ENCODE data around the gene PCDHGA9. TPM values are rescaled to one million over a fixed set of nuclear protein-coding genes. Genes with fewer than 3 reads are reported as not detected.
A peak's percentile ranks its signal among the peaks of the same experiment; 100 is the strongest.

The PCDHGA9 gene
- total RNA-seq: 1 to 10 TPM; 2.6 to 6.7 (median 3.2) TPM
- long read RNA-seq, donor 1: 0 reads
- long read RNA-seq, donor 2: 0 reads

DNA sequence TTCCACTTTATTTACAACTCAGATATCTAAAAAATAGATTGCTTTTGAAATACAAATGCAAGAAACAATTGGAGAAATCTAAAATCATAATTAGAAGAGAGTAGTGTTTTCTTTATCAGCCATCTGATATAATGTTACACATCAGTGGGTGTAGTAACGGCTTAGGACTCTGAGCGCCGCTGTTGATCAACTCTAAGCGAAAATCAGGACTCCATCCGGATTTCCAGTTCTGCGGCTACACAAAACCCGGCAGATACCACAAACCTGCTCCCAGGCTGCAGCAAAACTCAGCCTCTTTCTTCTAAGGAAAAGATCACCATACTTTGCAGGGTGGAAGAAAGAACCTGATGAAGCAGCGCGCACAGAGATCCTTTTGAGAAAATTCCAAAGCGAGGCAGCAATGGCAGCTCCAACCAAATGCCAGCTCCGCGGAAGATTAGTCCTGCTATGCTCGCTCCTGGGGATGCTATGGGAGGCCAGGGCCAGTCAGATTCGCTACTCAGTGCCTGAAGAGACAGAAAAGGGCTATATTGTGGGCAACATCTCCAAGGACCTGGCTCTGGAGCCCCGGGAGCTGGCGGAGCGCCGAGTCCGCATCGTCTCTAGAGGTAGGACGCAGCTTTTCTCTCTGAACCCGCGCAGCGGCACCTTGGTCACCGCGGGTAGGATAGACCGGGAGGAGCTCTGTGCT, at the start of gene PCDHGA9:
Gene PCDHGA9 (plus strand): TSS at position 226 of the 691 bp plus-strand sequence. CDS start 175 bp downstream, at position 401.
- Histone ChIP-seq H3K36me3 (ENCODE audit: low read depth) (no peaks in the 10 kb centered on the region), H3K4me3 (no peak within 1 kb of the TSS), H3K4me1 (ENCODE audit: low read depth) (no peaks in the 10 kb centered on the region), H3K9me3 (peaks cover 85% of the 10 kb centered on the region)
- TF ChIP-seq, protein P1, sequence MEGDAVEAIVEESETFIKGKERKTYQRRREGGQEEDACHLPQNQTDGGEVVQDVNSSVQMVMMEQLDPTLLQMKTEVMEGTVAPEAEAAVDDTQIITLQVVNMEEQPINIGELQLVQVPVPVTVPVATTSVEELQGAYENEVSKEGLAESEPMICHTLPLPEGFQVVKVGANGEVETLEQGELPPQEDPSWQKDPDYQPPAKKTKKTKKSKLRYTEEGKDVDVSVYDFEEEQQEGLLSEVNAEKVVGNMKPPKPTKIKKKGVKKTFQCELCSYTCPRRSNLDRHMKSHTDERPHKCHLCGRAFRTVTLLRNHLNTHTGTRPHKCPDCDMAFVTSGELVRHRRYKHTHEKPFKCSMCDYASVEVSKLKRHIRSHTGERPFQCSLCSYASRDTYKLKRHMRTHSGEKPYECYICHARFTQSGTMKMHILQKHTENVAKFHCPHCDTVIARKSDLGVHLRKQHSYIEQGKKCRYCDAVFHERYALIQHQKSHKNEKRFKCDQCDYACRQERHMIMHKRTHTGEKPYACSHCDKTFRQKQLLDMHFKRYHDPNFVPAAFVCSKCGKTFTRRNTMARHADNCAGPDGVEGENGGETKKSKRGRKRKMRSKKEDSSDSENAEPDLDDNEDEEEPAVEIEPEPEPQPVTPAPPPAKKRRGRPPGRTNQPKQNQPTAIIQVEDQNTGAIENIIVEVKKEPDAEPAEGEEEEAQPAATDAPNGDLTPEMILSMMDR (IDR thresholded peaks at IDR 0.05): no peak
- intact Hi-C loops (cut with DNase I, micrococcal nuclease): no loop called here
- peak in 1 of 3 donors; percentile 29 for DNase-seq
- peak; percentile 40 for ATAC-seq

DNA sequence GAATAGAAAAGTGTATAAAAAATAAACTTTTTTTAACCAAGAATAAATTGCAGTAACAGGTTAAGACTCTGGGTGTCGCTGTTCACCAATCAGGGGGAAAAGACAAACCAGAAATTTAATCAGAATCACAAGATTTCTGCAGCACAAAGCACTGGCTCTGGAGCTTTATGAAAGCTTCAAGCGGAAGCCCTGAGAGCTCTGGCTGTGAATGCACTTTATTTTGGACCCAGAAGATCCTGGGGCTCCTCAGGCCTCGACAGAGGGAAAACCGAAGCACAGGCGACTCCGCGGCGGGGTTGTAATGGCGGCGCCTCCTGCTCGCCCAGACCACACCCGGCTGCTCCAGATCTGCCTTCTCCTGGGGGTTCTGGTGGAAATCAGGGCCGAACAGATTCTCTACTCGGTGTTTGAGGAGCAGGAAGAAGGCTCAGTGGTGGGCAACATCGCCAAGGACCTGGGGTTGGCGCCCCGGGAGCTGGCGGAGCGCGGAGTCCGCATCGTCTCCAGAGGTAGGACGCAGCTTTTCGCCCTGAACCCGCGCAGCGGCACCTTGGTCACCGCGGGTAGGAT, 47.6 kb upstream of the PCDHGA9 start, which contains the start of gene PCDHGA4:
Gene PCDHGA4 (plus strand): TSS at position 122 of the 570 bp plus-strand sequence. CDS start 87 bp downstream, at position 209.
- DNase-seq (no peak), ATAC-seq (no peak)
- no peaks in the 10 kb centered on the region for H3K4me1 ChIP-seq (ENCODE audit: low read depth)
- H3K4me3 ChIP-seq: no peak within 1 kb of the TSS
- H3K36me3 ChIP-seq (ENCODE audit: low read depth): no peaks in the 10 kb centered on the region
- TF ChIP-seq, protein P1 (IDR thresholded peaks at IDR 0.05): no peak
- peaks cover 41% of the 10 kb centered on the region for H3K9me3 ChIP-seq
- intact Hi-C loops (cut with DNase I, micrococcal nuclease): no loop called here

DNA sequence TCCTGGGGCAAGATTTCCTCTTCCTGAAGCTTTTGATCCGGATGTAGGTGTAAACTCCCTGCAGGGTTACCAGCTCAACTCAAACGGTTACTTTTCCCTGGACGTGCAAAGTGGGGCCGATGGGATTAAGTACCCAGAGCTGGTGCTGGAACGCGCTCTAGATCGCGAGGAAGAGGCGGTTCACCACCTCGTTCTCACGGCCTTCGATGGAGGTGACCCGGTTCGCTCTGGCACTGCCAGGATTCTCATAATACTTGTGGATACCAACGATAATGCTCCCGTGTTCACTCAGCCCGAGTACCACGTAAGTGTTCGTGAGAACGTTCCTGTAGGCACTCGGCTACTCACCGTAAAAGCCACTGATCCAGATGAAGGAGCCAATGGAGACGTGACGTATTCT, 46.9 kb upstream of the PCDHGA9 start:
- Histone ChIP-seq H3K36me3 (ENCODE audit: low read depth) (no peaks in the 10 kb centered on the region), H3K9me3 (peaks cover 42% of the 10 kb centered on the region), H3K4me1 (ENCODE audit: low read depth) (no peaks in the 10 kb centered on the region), H3K4me3 (no peak overlapping the region)
- intact Hi-C loops (cut with DNase I, micrococcal nuclease): no loop called here
- DNase-seq (no peak), ATAC-seq (no peak)
- TF ChIP-seq, protein P1 (IDR thresholded peaks at IDR 0.05): no peak

DNA sequence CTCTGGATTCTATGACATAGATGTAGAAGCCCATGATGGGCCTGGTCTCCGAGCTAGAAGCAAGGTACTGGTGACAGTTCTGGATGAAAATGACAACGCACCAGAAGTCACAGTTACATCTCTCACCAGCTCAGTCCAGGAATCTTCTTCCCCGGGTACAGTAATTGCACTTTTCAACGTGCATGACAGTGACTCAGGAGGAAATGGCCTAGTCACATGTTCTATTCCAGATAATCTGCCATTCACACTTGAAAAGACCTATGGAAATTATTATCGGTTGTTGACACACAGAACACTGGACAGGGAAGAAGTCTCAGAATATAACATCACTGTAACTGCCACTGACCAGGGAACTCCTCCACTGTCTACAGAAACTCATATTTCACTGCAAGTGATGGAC, 46.4 kb upstream of the PCDHGA9 start:
- ATAC-seq: no peak
- no peaks in the 10 kb centered on the region for H3K4me1 ChIP-seq (ENCODE audit: low read depth)
- no peak for DNase-seq
- TF ChIP-seq, protein P1 (IDR thresholded peaks at IDR 0.05): no peak
- peaks cover 47% of the 10 kb centered on the region for H3K9me3 ChIP-seq
- no peak overlapping the region for H3K4me3 ChIP-seq
- intact Hi-C loops (cut with DNase I, micrococcal nuclease): no loop called here
- H3K36me3 ChIP-seq (ENCODE audit: low read depth): no peaks in the 10 kb centered on the region

DNA sequence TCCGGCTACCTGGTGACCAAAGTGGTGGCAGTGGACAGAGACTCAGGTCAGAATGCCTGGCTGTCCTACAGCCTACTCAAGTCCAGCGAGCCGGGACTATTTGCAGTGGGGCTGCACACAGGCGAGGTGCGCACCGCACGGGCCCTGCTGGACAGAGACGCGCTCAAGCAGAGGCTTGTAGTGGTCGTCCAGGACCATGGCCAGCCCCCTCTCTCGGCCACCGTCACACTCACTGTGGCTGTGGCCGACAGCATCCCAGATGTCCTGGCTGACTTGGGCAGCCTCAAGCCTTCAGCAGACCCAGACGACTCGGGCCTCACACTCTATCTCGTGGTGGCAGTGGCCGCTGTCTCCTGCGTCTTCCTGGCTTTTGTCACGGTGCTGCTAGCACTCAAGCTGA, 45.6 kb upstream of the PCDHGA9 start:
- DNase-seq (no peak), ATAC-seq (no peak)
- intact Hi-C loops (cut with DNase I, micrococcal nuclease): no loop called here
- TF ChIP-seq, protein P1 (IDR thresholded peaks at IDR 0.05): no peak
- Histone ChIP-seq H3K9me3 (peaks cover 47% of the 10 kb centered on the region), H3K4me3 (no peak overlapping the region), H3K4me1 (ENCODE audit: low read depth) (no peaks in the 10 kb centered on the region), H3K36me3 (ENCODE audit: low read depth) (no peaks in the 10 kb centered on the region)
